Vagina (tissue), 2 donors: ENCODE data around the gene SH3BGR. TPM values are rescaled to one million over a fixed set of nuclear protein-coding genes. Genes with fewer than 3 reads are reported as not detected.

Experiments
- DNase-seq, 2 donors: peaks; one replicate each; pipeline ENCODE4 v3.0.0-alpha.2; 2017; ENCODE audit errors: extremely low spot score in 2 of 2
- H3K27ac ChIP-seq: fragments of 200-600 bp; sonication (generic); one replicate; pipeline ENCODE4 v1.5.1; 2019
- H3K27me3 ChIP-seq: fragments of 200-600 bp; sonication (generic); one replicate; pipeline ENCODE4 v1.5.1; 2019
- H3K36me3 ChIP-seq, 2 donors: fragments of 200-600 bp; sonication (generic); one replicate each; pipeline ENCODE4 v1.5.1; 2017 to 2019
- H3K4me1 ChIP-seq: fragments of 200-600 bp; sonication (generic); one replicate; pipeline ENCODE4 v1.5.1; 2019
- H3K4me3 ChIP-seq, 2 donors: fragments of 200-600 bp; sonication (generic); 1 replicate in 1 of 2; 2 replicates in 1 of 2; pipeline ENCODE4 v1.5.1; 2016 to 2019
- H3K9me3 ChIP-seq: fragments of 200-600 bp; sonication (generic); one replicate; pipeline ENCODE4 v1.5.1; 2019
- POLR2A ChIP-seq, 2 donors: fragments of 450-650 bp; IDR thresholded peaks; one replicate each; pipeline ENCODE4 v1.6.1; 2017; ENCODE audit warnings: antibody characterized with exemption in 2 of 2, mild to moderate bottlenecking in 2 of 2, moderate library complexity in 2 of 2
- POLR2AphosphoS5 ChIP-seq, 2 donors: sonication (generic); formaldehyde crosslinking; IDR thresholded peaks; one replicate each; pipeline ENCODE4 v1.9.0; 2017; ENCODE audit warnings: antibody characterized with exemption in 2 of 2, mild to moderate bottlenecking in 2 of 2, low read depth in 1 of 2; ENCODE audit not compliant: insufficient read depth in 1 of 2
- intact Hi-C: fragments of 100-400 bp; cut with DNase I; formaldehyde crosslinking; loops from one replicate; pipeline ENCODE4 v1.15.1; 2023
- total RNA-seq: library from RNA; depleted of rRNA; stranded (reverse); fragments of >200 nt; gene quantifications from one replicate; pipeline ENCODE4 v1.2.3, GENCODE V29; 2016
- TF ChIP-seq, protein P1 (sequence below), 3 experiments: fragments of 450-650 bp in 2 of 3; fragments of 200-600 bp in 1 of 3; sonication (generic) in 1 of 3; IDR thresholded peaks; one replicate each; pipeline ENCODE4 v1.5.1; 2017 to 2019; ENCODE audit warnings: antibody characterized with exemption in 3 of 3, mild to moderate bottlenecking in 2 of 3, moderate library complexity in 2 of 3

SH3BGR gene
- total RNA-seq, 1 donor from 2014 or later = 1.2 TPM

DNA sequence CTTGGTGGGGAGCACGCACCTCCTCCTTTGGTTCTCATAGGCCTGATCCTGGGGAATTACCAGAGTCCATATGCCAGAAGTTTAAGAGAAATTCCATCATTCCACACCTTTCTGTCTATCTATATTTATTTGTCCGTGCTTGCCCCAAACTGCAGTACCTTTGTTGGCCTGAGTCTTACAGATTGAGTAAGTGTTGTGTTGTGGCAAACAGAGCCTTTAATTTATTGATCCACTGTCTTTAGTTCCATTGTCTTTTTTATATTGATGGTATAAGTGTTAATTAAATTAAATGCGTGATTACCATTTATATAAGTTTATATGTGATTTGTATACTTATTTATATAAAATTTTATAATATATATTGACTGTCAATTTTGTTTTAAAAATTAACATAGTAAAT lies 4.9 kb downstream of the SH3BGR start:
- Histone ChIP-seq H3K36me3 (no peaks in the 10 kb centered on the region), H3K4me3 (no peak overlapping the region), H3K4me1 (no peaks in the 10 kb centered on the region), H3K9me3 (no peaks in the 10 kb centered on the region), H3K27me3 (no peaks in the 10 kb centered on the region), H3K27ac (no peak overlapping the region)
- intact Hi-C loops = no loop called here
- no peak for DNase-seq
- TF ChIP-seq POLR2AphosphoS5 (IDR thresholded peaks at IDR 0.05; ENCODE audit: insufficient read depth in 1 of 2, low read depth in 1 of 2) (no peak), POLR2A (IDR thresholded peaks at IDR 0.05) (no peak)
- TF ChIP-seq, protein P1, sequence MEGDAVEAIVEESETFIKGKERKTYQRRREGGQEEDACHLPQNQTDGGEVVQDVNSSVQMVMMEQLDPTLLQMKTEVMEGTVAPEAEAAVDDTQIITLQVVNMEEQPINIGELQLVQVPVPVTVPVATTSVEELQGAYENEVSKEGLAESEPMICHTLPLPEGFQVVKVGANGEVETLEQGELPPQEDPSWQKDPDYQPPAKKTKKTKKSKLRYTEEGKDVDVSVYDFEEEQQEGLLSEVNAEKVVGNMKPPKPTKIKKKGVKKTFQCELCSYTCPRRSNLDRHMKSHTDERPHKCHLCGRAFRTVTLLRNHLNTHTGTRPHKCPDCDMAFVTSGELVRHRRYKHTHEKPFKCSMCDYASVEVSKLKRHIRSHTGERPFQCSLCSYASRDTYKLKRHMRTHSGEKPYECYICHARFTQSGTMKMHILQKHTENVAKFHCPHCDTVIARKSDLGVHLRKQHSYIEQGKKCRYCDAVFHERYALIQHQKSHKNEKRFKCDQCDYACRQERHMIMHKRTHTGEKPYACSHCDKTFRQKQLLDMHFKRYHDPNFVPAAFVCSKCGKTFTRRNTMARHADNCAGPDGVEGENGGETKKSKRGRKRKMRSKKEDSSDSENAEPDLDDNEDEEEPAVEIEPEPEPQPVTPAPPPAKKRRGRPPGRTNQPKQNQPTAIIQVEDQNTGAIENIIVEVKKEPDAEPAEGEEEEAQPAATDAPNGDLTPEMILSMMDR (IDR thresholded peaks at IDR 0.05) = no peak

DNA sequence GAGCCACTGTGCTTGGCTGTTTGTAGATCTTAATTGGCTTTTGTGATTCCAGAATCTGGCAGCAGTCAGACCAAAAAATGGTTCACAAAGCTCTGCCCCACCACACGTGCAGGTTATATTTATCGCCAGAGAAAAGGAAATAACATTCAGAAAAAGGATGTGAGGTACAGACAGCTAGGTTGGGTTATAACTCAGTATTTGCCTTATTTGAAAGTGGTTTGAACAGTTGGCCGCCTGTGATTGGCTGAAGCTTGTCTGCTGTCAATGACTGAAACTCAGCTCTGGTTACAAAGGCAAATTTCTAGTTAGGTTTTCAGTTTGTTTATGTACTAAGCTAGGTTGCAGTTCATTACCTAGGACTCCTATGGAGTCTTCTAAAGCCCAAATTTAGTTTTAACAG lies 9.6 kb downstream of the SH3BGR start:
- TF ChIP-seq POLR2A (IDR thresholded peaks at IDR 0.05) (no peak), POLR2AphosphoS5 (IDR thresholded peaks at IDR 0.05; ENCODE audit: insufficient read depth in 1 of 2, low read depth in 1 of 2) (no peak)
- TF ChIP-seq, protein P1 (IDR thresholded peaks at IDR 0.05) = no peak
- intact Hi-C loops = no loop called here
- Histone ChIP-seq H3K4me1 (no peaks in the 10 kb centered on the region), H3K9me3 (no peaks in the 10 kb centered on the region), H3K27ac (no peak overlapping the region), H3K36me3 (no peaks in the 10 kb centered on the region), H3K27me3 (no peaks in the 10 kb centered on the region), H3K4me3 (no peak overlapping the region)
- DNase-seq = no peak

DNA sequence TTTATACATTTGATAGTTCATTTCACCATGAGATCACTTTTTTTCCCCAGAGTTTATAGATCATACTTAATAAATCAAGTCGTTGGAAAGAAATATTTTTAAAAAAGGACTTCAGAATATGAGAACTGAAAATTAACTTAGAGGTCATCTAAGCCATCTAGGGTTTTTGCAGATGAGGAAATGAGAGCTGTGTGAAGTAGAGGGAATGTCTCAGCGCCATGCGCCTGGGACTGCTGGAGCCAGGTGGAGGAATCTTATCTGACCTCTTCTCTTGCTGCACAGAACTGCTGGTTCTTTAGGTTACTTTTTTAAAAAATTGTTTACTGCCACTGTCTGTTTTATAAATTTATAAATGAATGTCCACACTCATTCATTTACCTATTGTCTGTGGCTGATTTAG lies 11.5 kb downstream of the SH3BGR start:
- TF ChIP-seq POLR2A (IDR thresholded peaks at IDR 0.05) = no peak
- TF ChIP-seq, protein P1 (IDR thresholded peaks at IDR 0.05) = no peak
- TF ChIP-seq POLR2AphosphoS5 (IDR thresholded peaks at IDR 0.05; ENCODE audit: insufficient read depth in 1 of 2, low read depth in 1 of 2) = no peak
- H3K27me3 ChIP-seq = no peaks in the 10 kb centered on the region
- no peaks in the 10 kb centered on the region for H3K9me3 ChIP-seq
- intact Hi-C loops = no loop called here
- no peak overlapping the region for H3K27ac ChIP-seq
- no peaks in the 10 kb centered on the region for H3K4me1 ChIP-seq
- no peak for DNase-seq
- H3K4me3 ChIP-seq = no peak overlapping the region
- no peaks in the 10 kb centered on the region for H3K36me3 ChIP-seq

DNA sequence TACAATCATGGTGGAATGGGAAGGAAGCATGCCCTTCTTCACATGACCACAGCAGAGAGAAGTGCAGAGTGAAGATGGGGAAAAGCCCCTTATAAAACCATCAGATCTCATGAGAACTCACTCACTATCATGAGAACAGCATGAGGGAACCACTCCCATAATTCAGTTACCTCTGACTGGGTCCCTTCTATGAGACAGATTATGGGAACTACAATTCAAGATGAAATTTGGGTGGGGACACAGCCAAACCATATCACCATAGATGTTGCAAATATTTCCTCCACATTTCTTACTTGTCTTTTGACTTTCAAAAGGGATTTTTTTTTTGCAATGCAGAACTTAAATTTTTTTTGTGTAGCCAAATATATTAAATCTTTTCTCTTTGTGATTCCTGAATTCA lies 14.8 kb downstream of the SH3BGR start:
- intact Hi-C loops = no loop called here
- Histone ChIP-seq H3K4me3 (no peak overlapping the region), H3K36me3 (no peaks in the 10 kb centered on the region), H3K4me1 (no peaks in the 10 kb centered on the region), H3K9me3 (no peaks in the 10 kb centered on the region), H3K27ac (no peak overlapping the region), H3K27me3 (no peaks in the 10 kb centered on the region)
- no peak for DNase-seq
- no peak for TF ChIP-seq POLR2AphosphoS5 (IDR thresholded peaks at IDR 0.05; ENCODE audit: insufficient read depth in 1 of 2, low read depth in 1 of 2)
- TF ChIP-seq, protein P1 (IDR thresholded peaks at IDR 0.05) = no peak
- no peak for TF ChIP-seq POLR2A (IDR thresholded peaks at IDR 0.05)

DNA sequence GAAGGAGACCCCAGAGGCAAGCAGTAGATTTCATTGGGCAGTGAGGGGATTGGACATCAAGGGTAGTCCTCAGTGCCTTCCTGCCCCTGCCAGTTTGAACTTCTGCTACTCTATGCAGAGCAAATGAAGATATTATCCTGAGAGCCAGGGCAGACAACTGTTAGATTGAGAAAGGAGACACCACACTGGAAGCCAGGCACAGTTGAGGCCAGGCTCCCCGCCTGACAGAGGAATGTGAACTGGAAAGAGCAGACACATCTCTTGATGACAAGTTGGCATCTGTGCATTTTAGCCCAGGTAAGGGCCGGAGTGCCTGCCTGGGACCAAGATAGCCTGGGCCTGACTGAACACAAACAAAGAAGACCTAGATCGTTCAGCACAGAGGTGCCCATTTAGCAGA lies 16.0 kb downstream of the SH3BGR start:
- TF ChIP-seq POLR2AphosphoS5 (IDR thresholded peaks at IDR 0.05; ENCODE audit: insufficient read depth in 1 of 2, low read depth in 1 of 2) (no peak), POLR2A (IDR thresholded peaks at IDR 0.05) (no peak)
- TF ChIP-seq, protein P1 (IDR thresholded peaks at IDR 0.05) = no peak
- Histone ChIP-seq H3K27ac (no peak overlapping the region), H3K4me1 (no peaks in the 10 kb centered on the region), H3K9me3 (no peaks in the 10 kb centered on the region), H3K4me3 (no peak overlapping the region), H3K27me3 (no peaks in the 10 kb centered on the region), H3K36me3 (no peaks in the 10 kb centered on the region)
- intact Hi-C loops = no loop called here
- no peak for DNase-seq
